RWPE1 (cell line): ENCODE results near the gene TYRO3.
A peak's percentile ranks its signal among the peaks of the same experiment; 100 is the strongest.

Experiments used
- CTCF ChIA-PET: fragments of 350-600 bp; sonication (Branson Sonifier 250); formaldehyde crosslinking; extraction: SDS; loops from one replicate; lab custom pipeline; 2021; lab: Yijun Ruan, JAX
- POLR2A ChIA-PET: fragments of 400-600 bp; formaldehyde crosslinking; extraction: SDS; loops from one replicate; lab custom pipeline; 2020; ENCODE audit warnings: antibody characterized with exemption; ENCODE audit not compliant: low non-redundant PET; lab: Yijun Ruan, JAX
- DNase-seq: peaks from one replicate; pipeline ENCODE4 v3.0.0; 2012; ENCODE audit warnings: low spot score
- H3K27ac ChIP-seq: fragments of 450-650 bp; 2 replicates; pipeline ENCODE4 v1.5.1; 2017
- TF ChIP-seq, protein P1 (sequence below): fragments of 450-650 bp; conservative IDR thresholded peaks from 2 replicates; pipeline ENCODE4 v1.5.1; 2017; ENCODE audit warnings: low read depth, mild to moderate bottlenecking

TYRO3 gene

DNA sequence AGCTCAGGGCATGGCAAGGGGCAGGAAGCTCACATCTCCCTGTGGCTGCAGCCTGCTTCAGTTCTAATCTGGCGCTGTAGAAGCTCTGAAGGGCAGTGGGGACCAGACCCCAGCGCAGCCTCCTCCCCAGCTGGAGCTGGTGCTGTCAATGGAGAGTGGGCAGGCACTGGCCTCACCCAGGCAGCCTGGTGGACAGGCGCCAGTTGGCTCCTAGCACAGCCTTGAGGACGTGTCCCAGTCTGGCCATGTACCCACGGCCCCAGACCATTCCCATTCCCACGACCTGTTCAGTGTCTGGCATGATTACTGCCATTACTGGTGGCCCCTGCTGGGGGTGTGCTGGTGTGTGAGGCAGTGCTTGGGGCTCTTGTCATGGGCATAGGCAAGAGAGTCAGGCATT lies 16.3 kb downstream of the TYRO3 start:
- ChIA-PET POLR2A (no interaction called here), CTCF (interaction anchor here (2.1 kb wide), 1 partner anchor 10 kb away, joined by 8 read pairs; no protein-coding TSS in a partner anchor)
- peak overlapping the region; percentile 9 for H3K27ac ChIP-seq
- no peak for DNase-seq
- TF ChIP-seq, protein P1, sequence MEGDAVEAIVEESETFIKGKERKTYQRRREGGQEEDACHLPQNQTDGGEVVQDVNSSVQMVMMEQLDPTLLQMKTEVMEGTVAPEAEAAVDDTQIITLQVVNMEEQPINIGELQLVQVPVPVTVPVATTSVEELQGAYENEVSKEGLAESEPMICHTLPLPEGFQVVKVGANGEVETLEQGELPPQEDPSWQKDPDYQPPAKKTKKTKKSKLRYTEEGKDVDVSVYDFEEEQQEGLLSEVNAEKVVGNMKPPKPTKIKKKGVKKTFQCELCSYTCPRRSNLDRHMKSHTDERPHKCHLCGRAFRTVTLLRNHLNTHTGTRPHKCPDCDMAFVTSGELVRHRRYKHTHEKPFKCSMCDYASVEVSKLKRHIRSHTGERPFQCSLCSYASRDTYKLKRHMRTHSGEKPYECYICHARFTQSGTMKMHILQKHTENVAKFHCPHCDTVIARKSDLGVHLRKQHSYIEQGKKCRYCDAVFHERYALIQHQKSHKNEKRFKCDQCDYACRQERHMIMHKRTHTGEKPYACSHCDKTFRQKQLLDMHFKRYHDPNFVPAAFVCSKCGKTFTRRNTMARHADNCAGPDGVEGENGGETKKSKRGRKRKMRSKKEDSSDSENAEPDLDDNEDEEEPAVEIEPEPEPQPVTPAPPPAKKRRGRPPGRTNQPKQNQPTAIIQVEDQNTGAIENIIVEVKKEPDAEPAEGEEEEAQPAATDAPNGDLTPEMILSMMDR: no peak

DNA sequence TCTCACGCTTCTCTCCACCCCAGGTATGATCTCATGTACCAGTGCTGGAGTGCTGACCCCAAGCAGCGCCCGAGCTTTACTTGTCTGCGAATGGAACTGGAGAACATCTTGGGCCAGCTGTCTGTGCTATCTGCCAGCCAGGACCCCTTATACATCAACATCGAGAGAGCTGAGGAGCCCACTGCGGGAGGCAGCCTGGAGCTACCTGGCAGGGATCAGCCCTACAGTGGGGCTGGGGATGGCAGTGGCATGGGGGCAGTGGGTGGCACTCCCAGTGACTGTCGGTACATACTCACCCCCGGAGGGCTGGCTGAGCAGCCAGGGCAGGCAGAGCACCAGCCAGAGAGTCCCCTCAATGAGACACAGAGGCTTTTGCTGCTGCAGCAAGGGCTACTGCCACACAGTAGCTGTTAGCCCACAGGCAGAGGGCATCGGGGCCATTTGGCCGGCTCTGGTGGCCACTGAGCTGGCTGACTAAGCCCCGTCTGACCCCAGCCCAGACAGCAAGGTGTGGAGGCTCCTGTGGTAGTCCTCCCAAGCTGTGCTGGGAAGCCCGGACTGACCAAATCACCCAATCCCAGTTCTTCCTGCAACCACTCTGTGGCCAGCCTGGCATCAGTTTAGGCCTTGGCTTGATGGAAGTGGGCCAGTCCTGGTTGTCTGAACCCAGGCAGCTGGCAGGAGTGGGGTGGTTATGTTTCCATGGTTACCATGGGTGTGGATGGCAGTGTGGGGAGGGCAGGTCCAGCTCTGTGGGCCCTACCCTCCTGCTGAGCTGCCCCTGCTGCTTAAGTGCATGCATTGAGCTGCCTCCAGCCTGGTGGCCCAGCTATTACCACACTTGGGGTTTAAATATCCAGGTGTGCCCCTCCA lies 19.1 kb downstream of the TYRO3 start:
- ChIA-PET CTCF (interaction anchor here (0.6 to 0.7 kb wide), 2 partner anchors 20 to 234 kb away, joined by 3 to 5 read pairs; no protein-coding TSS in a partner anchor), POLR2A (no interaction called here)
- TF ChIP-seq, protein P1: no peak
- H3K27ac ChIP-seq: peak overlapping the region; percentile 16
- DNase-seq: no peak

DNA sequence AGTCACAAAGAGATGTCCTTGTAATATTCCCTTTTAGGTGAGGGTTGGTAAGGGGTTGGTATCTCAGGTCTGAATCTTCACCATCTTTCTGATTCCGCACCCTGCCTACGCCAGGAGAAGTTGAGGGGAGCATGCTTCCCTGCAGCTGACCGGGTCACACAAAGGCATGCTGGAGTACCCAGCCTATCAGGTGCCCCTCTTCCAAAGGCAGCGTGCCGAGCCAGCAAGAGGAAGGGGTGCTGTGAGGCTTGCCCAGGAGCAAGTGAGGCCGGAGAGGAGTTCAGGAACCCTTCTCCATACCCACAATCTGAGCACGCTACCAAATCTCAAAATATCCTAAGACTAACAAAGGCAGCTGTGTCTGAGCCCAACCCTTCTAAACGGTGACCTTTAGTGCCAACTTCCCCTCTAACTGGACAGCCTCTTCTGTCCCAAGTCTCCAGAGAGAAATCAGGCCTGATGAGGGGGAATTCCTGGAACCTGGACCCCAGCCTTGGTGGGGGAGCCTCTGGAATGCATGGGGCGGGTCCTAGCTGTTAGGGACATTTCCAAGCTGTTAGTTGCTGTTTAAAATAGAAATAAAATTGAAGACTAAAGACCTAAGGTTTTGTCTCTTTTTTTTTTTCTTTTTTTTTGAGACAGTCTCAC lies 19.8 kb downstream of the TYRO3 start:
- peak overlapping the region; percentile 16 for H3K27ac ChIP-seq
- POLR2A ChIA-PET: no interaction called here
- CTCF ChIA-PET: interaction anchor here (0.6 kb wide), 1 partner anchor 249 kb away, joined by 4 read pairs; no protein-coding TSS in a partner anchor
- DNase-seq: no peak
- TF ChIP-seq, protein P1: no peak

DNA sequence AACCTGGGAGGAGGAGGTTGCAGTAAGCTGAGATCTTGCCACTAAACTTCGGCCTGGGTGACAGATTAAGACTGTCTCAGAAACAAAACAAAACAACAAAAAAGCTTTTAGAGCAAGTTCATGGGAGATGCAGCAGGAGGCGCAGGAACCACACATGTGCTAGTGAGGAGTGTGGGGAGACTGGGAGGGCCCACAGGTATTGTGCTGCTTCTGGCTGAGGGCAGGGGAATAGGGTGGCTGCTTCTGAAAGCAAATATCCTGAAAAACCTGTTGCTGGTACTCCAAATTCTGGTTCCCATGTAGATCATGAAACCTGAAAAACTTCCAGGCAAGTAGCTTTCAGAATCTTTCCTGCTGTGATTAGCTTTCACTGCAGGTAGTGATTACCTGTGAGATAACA lies 22.1 kb downstream of the TYRO3 start:
- no peak for DNase-seq
- TF ChIP-seq, protein P1: 0 out of 2 replicates have a peak, but pooled peaks have one; percentile 16
- POLR2A ChIA-PET: interaction anchor here (0.6 kb wide), 1 partner anchor 42 kb away, joined by 3 read pairs; no protein-coding TSS in a partner anchor
- CTCF ChIA-PET: interaction anchor here (0.6 to 1.3 kb wide), 8 partner anchors 13 to 116 kb away, joined by 3 to 4 read pairs (median 4); partner anchors contain the start of gene MGA
- H3K27ac ChIP-seq: no peak overlapping the region

DNA sequence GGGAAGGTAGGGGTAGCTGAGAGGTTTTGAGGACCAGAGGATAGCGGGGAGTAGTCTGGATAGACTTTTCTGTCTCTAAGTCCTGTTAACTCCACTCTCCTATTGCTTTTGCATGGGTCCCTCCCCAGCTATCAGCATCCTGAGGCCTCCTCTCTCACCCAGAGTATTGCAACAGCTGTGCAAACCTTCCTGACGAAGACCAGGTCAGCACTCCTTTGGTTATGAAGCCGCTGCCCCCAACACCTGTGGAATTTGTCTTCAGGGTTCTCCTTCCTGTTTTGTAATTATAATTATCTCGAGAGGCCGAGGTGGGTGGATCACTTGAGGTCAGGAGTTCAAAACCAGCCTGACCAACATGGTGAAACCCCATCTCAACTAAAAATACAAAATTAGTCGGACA lies 24.8 kb downstream of the TYRO3 start:
- POLR2A ChIA-PET: no interaction called here
- TF ChIP-seq, protein P1: no peak
- DNase-seq: no peak
- CTCF ChIA-PET: interaction anchor here (0.7 kb wide), 1 partner anchor 26 kb away, joined by 3 read pairs; no protein-coding TSS in a partner anchor
- H3K27ac ChIP-seq: no peak overlapping the region

DNA sequence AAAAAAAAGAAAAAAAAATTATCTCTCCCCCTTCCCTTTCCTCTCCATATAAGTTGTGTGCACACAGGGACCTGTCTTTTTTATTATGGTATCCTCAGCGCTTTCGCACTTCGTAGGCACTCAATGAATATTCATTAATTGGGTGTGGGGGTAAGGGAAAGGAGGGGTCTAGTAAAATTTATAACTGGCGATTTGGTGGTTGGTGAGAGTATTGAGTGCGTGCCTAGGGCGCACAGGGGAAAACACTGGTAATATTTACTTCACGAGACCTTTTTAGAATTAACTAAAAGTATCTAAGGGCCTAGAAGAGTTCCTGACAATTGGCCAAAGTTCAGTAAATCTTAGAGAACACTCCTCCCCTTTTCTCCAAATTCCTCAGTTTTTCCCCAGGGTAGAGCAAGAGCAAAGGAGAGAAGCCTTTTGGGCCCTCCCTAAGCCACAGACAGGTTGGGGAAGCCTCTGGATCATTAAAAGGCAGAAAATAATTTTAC lies 25.7 kb downstream of the TYRO3 start:
- TF ChIP-seq, protein P1: no peak
- CTCF ChIA-PET: interaction anchor here (0.6 to 2.3 kb wide), 5 partner anchors 8 to 119 kb away, joined by 3 to 10 read pairs (median 7); no protein-coding TSS in a partner anchor
- POLR2A ChIA-PET: no interaction called here
- no peak for DNase-seq
- H3K27ac ChIP-seq: no peak overlapping the region
